ENCODE measurements around the gene PNPLA1.

PNPLA1 gene

DNA sequence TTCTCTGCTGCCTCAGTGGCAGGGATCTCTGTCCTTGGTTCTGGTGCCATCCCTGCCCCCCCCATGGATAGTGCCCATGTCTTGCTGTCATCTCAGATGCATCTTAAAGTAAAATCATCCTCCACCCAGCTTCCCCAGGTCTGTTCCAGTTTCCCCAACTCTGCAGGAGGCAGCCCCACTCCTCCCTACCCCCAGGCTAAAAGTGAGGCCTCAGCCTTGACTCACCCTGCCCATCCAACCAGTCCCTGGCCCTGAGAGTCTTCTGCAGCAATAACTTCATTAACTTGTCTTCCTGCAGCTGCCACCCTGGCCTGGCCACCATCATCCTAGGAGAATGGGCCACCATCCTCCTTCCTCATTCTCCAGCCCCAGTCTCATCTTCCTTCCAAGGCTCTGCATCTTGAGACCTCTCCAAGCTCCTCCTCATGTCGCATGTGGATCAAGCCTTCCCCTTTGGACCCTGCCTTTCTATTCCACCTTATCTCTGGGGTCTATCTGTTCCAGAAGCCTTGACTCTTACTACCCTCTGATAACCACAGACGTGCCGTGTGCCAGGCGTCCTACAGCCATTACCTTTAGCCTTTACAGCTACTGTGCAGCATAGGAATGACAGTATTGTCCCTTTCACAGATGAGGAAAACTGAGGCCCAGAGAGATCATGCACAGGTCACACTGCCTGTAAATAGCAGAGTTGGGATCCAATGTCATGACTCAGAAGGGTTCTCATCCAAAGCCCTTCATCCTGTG is 2.0 kb upstream of the PNPLA1 start:
- TF ChIP-seq ZBTB7A (IDR thresholded peaks at IDR 0.05; ENCODE audit: low read depth) (no peak), NFIC (IDR thresholded peaks at IDR 0.05) (no peak), CREB1 (IDR thresholded peaks at IDR 0.05; ENCODE audit: low read depth) (no peak), CEBPB (IDR thresholded peaks at IDR 0.05) (no peak)

DNA sequence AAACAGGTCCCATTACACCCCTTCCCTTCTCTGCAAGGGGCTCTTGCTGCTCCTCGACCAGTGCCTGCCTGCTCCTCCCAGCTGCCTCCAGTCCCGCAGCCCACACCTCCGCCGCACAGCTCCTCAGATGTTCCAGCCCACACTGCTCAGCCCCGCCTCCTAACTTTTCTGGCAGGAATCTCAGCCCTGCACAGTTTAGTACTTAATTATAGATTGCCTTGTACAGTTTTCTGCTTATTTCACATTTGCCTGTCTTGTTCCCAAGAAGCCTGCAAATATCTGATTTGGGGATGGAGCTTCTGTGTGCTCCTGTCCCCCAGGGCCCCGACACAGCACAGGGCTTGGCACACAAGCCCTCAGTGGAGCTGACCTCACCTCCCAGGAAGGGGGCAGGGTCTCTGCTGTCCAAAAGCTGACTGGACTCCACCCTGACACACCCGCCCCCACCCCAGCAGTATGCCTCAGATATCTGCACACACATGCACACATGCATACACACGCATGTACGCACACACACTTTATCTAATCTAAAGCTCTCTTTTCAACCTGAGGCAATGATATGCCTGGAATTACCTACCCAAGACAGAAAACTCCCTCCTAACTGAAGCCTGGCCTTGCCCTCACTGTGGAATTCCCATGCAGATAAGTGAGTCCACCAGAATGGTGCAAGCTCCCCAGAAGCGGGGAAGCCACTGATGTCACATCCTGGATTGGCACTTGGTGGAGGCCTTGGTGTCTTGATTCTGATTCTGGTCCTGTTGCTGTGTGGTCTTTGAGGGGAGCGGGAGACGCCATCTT is 1.2 kb upstream of the PNPLA1 start:
- TF ChIP-seq, protein P1, sequence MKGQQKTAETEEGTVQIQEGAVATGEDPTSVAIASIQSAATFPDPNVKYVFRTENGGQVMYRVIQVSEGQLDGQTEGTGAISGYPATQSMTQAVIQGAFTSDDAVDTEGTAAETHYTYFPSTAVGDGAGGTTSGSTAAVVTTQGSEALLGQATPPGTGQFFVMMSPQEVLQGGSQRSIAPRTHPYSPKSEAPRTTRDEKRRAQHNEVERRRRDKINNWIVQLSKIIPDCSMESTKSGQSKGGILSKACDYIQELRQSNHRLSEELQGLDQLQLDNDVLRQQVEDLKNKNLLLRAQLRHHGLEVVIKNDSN (IDR thresholded peaks at IDR 0.05) = no peak
- TF ChIP-seq ZBTB7A (IDR thresholded peaks at IDR 0.05; ENCODE audit: low read depth) (no peak), TEAD4 (IDR thresholded peaks at IDR 0.05) (no peak), RAD21 (IDR thresholded peaks at IDR 0.05; ENCODE audit: low read depth) (no peak), CREB1 (IDR thresholded peaks at IDR 0.05; ENCODE audit: low read depth) (no peak), EGR1 (IDR thresholded peaks at IDR 0.05) (no peak), NFIC (IDR thresholded peaks at IDR 0.05) (no peak), TAF1 (IDR thresholded peaks at IDR 0.05; ENCODE audit: low read depth) (no peak), TCF12 (IDR thresholded peaks at IDR 0.05; ENCODE audit: low read depth) (no peak), CEBPB (IDR thresholded peaks at IDR 0.05) (no peak), YY1 (IDR thresholded peaks at IDR 0.05; ENCODE audit: low read depth) (no peak), EP300 (IDR thresholded peaks at IDR 0.05; ENCODE audit: borderline replicate concordance) (no peak), FOXM1 (IDR thresholded peaks at IDR 0.05; ENCODE audit: borderline replicate concordance, low read depth) (no peak)
- TF ChIP-seq, protein P2, sequence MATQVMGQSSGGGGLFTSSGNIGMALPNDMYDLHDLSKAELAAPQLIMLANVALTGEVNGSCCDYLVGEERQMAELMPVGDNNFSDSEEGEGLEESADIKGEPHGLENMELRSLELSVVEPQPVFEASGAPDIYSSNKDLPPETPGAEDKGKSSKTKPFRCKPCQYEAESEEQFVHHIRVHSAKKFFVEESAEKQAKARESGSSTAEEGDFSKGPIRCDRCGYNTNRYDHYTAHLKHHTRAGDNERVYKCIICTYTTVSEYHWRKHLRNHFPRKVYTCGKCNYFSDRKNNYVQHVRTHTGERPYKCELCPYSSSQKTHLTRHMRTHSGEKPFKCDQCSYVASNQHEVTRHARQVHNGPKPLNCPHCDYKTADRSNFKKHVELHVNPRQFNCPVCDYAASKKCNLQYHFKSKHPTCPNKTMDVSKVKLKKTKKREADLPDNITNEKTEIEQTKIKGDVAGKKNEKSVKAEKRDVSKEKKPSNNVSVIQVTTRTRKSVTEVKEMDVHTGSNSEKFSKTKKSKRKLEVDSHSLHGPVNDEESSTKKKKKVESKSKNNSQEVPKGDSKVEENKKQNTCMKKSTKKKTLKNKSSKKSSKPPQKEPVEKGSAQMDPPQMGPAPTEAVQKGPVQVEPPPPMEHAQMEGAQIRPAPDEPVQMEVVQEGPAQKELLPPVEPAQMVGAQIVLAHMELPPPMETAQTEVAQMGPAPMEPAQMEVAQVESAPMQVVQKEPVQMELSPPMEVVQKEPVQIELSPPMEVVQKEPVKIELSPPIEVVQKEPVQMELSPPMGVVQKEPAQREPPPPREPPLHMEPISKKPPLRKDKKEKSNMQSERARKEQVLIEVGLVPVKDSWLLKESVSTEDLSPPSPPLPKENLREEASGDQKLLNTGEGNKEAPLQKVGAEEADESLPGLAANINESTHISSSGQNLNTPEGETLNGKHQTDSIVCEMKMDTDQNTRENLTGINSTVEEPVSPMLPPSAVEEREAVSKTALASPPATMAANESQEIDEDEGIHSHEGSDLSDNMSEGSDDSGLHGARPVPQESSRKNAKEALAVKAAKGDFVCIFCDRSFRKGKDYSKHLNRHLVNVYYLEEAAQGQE (IDR thresholded peaks at IDR 0.05; ENCODE audit: low read depth) = no peak
- TF ChIP-seq, protein P3, sequence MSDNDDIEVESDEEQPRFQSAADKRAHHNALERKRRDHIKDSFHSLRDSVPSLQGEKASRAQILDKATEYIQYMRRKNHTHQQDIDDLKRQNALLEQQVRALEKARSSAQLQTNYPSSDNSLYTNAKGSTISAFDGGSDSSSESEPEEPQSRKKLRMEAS (IDR thresholded peaks at IDR 0.05) = no peak

DNA sequence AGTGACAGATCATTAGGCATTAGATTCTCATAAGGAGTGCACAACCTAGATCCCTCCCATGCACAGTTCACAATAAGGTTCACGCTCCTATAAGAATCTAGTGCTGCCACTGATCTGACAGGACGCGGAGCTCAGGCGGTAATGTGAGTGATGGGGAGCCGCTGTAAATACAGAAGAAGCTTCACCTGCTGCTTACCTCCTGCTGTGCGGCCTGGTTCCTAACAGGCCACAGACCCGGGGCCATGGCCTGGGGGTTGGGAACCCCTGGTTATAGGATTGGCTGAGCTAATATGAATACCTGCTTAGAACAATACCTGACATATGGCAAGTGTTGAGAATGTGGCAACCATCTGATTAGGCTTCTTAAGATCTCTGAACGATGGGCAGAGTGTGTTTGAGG is 2.4 kb downstream of the PNPLA1 start:
- TF ChIP-seq CREB1 (IDR thresholded peaks at IDR 0.05; ENCODE audit: low read depth) (no peak), TEAD4 (IDR thresholded peaks at IDR 0.05) (no peak), TCF12 (IDR thresholded peaks at IDR 0.05; ENCODE audit: low read depth) (no peak), EP300 (IDR thresholded peaks at IDR 0.05; ENCODE audit: borderline replicate concordance) (no peak), FOXM1 (IDR thresholded peaks at IDR 0.05; ENCODE audit: borderline replicate concordance, low read depth) (no peak), EGR1 (IDR thresholded peaks at IDR 0.05) (no peak), ZBTB7A (IDR thresholded peaks at IDR 0.05; ENCODE audit: low read depth) (no peak), RAD21 (IDR thresholded peaks at IDR 0.05; ENCODE audit: low read depth) (no peak), YY1 (IDR thresholded peaks at IDR 0.05; ENCODE audit: low read depth) (no peak), TAF1 (IDR thresholded peaks at IDR 0.05; ENCODE audit: low read depth) (no peak), NFIC (IDR thresholded peaks at IDR 0.05) (no peak), CEBPB (IDR thresholded peaks at IDR 0.05) (no peak)
- TF ChIP-seq, protein P1 (IDR thresholded peaks at IDR 0.05) = no peak
- TF ChIP-seq, protein P3 (IDR thresholded peaks at IDR 0.05) = no peak
- TF ChIP-seq, protein P2 (IDR thresholded peaks at IDR 0.05; ENCODE audit: low read depth) = no peak

DNA sequence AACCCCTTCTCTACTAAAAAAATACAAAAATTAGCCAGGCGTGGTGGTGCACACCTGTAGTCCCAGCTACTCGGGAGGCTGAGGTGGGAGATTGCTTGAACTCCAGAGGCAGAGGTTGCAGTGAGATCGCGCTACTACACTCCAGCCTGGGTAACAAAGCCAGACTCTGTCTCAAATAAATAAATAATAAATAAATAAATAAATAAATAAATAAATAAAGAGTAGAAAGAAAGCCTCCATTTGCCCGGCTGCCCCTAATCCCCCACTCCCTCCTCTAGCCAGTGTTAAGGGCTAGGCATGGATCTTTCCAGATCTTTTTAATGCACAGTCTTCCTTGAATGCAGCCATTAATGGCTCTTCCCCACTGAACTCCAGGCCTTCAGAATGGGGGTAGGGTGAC is 3.2 kb downstream of the PNPLA1 start:
- TF ChIP-seq YY1 (IDR thresholded peaks at IDR 0.05; ENCODE audit: low read depth) = no peak
- no peak for TF ChIP-seq EP300 (IDR thresholded peaks at IDR 0.05; ENCODE audit: borderline replicate concordance)
- TF ChIP-seq RAD21 (IDR thresholded peaks at IDR 0.05; ENCODE audit: low read depth) = no peak
- TF ChIP-seq, protein P3 (IDR thresholded peaks at IDR 0.05) = no peak
- TF ChIP-seq NFIC (IDR thresholded peaks at IDR 0.05) = no peak
- TF ChIP-seq TAF1 (IDR thresholded peaks at IDR 0.05; ENCODE audit: low read depth) = no peak
- TF ChIP-seq TCF12 (IDR thresholded peaks at IDR 0.05; ENCODE audit: low read depth) = no peak
- TF ChIP-seq, protein P1 (IDR thresholded peaks at IDR 0.05) = no peak
- no peak for TF ChIP-seq EGR1 (IDR thresholded peaks at IDR 0.05)
- no peak for TF ChIP-seq CEBPB (IDR thresholded peaks at IDR 0.05)
- TF ChIP-seq, protein P2 (IDR thresholded peaks at IDR 0.05; ENCODE audit: low read depth) = no peak
